HG02943 (cell line): ENCODE results near the gene MPND.

Experiments used
- ATAC-seq: cut with Tn5 transposase; IDR thresholded peaks from one replicate; pipeline ENCODE4 v1.9.1; 2021; ENCODE audit warnings: mild to moderate bottlenecking, low read depth, moderate library complexity; ENCODE audit not compliant: unreplicated experiment

MPND gene

DNA sequence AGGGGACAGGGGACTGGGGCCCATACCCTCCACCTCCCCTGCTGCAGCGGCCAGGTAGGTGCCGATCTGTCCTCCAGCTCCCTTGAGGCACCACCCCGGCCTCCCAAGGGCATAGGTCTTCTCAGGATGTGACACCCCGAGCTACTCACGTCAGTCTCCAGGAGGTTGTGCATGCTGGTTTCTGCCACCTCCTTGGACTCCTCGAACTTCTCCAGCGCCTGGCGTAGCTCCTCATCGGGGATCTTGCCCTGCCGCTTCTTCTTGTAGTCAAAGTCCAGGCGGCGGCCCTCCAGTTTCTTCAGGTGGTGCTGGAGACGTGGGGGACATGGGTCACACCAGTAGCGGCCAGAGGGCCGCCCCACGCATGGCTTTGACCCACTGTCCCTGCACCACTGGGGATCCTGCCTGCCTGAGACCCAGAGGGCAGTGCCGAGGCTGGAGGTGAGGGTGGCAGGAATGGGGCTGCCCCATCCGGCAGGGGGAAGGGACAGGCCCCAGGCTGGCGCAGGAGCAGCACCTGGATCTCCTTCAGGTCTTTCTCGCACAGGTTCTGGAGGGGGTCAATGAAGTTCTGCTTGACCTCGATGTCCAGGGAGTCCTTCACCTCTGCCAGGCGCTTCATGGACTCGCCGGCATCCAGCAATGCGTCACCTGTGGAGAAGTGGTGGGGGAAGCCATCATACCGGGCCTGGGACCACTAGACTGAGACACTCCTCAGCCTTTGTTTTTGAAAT lies 20.4 kb downstream of the MPND start:
- ATAC-seq, result no peak

DNA sequence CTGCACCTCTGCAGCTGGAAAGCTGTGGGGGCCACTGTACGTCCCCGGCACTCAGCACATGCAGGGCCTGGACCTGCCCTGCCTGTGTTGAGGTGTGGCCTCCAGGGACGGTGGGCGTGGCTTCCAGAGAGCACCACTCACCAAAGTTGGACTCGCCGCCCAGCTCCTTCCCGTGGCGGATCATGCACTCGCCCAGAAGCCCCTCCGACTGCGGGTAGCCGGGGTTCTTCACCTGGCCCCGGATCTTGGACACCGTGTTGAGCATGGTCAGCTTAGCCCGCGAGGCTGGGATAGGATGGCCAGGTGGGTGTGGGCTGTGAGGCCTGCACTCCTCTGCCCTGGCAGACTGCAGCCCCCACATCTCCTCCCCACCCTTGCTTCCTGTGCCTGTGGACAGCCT lies 22.0 kb downstream of the MPND start:
- no peak for ATAC-seq

DNA sequence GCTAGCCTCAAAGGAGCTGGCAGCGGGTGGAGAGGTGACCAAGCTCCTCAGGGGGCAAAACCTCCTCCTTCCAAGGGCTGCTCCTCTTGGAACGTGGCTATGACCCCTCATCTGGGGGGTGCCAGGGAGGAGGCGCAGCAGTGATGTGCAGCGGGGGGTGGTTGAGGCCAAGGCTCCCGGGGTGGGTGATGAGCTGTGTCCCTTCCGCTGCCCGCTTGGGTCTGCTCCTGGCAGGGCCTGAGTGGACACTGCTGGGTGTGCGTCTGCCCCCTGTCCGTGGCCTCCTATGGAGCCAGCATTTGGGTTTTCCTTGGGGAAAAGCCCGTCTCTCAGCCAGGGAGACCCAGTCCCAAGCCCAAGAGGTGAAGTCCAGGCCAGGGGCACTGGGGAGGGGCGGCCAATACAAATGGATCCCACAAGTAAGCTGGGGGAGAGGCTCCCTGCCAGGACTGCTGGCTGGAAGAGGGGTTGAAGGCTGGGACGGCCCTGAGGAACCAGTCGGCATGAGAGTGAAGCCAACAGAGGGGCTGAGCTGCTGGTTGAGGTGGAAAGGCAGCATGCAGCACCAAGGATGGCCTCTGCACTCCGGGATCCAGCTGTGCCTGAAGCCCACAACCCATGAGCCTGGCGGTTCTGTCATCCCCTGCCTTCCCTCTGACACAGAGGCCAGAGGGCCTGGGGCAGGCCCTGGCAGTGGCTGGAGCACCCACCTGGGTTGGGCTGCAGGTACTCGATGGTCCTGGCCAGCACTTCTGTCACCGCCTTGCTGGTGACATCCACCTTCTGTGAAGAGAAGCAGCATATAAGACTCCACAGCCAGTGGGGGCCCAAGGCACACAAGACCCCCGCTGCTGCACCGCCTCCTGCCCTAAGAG lies 22.7 kb downstream of the MPND start:
- ATAC-seq, result no peak

DNA sequence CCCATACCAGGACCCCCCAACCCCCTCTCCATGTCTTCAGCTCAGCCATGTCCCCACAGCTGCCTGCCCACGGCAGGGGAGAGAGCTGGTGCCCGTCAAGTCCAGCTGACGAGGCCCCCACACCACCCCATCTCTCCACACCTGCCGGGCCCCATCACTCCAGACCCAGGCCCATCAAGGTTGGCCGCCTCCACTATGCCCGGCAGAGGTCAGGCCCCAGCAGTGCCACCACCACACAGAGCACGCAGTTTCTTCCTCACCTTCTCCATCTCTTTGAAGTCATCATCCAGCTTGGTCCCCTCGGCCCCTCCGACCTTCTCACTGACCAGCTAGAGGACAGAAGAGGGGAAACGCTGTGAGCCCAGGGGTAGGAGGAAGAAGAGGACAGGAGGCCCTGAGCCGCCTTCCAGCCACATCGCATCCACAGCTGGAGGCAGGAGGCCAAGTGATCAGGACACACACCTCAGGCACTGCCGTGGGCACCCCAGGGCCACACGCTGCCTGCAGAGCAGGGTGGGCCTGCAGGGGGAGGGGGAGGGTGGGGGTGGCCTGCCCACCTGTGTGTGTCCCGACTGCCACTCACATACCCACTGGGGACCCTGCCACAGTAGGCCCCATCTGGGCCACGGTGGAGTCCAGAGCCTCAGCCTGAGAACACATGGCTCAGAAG lies 23.4 kb downstream of the MPND start:
- ATAC-seq, result no peak

DNA sequence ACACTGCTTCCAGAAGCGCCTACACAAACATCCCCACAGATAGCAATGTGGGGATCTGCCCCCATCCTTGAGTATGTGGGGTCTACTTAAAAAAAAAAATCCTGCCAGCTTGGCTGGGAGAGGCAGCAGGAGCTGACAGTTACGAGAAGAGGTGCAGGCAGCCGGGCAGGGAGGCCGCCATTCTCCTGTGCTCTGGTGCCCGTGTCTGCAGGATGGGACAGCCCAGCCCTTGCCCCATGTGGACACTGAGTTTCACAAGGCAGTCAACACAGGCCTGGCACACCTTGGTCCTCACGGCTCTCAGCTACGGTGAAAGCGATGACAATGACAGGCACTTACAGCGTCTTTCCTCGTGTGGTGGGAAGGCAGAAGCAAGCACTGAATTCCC lies 24.0 kb downstream of the MPND start:
- ATAC-seq, result no peak

DNA sequence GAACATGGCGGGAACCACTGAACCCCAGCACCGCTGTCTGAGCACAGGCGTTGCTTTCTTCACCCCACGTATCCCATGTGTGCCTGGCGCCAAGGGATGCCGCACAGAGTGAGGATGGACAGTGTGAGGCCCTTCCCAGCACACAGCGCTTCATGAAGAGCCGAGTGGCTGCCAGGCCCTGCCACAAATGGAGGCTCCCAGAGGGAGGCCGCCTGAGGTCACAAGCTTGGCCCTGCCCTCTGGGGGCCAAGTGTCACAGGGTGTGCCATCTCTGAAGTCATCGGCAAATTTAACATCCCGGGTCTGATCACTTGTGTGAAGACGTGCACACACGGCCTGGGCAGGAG lies 24.4 kb downstream of the MPND start:
- ATAC-seq, result no peak

DNA sequence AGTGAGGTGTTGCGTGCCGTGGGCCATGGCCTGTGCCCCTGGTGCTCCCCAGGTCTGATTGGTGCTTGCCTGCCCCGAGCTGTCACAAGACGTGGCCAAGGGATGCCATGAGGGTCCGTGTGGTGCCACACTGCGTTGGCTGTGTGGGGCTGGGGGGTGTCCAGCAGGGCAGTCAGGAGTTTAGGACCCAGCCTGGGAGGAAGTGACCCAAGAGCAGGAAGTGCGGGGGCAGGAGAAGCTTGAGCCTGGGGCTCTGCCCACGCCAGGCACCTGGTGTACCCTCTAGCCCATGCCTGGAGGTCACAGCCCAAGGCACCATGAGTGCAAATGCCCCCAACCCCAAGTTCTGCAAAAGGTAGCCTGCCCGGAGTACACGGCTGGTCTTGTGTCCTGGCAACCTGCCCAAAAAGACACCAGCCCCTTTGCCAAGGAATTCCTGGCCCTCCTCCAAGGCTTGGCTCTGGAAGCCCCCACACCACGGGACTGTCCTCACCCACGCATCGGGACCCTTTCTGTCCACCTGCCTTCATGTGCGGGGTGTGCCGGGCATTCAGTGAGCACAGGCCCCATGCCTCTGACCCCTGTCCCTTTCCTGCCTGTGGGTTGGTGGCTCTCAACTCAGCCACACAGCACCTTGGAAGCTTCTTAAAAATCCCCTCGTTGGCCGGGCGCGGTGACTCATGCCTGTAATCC lies 24.9 kb downstream of the MPND start:
- ATAC-seq, result no peak

DNA sequence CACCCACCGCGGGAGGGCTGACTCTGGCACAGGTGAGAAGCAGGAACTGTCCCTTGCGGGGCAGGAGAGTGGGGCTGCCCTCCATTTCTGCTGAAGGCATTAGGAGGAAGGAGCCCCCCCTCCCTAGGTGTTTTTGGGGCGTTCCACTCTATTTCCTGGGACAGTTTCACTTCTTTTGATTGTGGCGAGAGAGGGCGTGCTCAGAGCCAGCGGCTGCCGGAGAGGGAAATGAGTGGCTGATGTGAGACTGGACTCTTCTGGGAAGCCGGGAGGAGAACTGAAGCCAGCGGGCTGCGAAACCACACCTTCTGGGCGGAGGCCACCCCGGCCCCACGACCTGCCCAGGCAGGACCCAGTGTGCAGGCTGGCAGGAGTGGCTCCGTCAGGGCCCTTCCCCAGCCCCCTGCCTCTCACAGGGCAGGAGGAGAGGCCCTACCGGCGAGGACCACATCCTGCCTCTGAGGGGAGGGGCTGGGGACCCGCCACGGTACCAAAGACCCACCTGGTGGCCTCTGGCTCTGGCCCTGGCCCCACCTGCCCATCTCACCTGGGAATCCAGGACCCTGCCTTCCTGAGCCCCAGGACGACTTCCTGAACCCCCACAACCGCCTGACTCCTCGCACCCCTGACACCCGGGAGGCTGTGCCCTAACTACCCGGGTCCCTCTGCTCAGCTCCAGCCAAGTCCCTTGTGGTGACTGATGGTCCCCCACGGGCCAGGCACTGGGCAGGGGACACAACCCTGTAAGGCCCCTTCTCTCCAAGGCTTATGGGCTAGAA lies 25.9 kb downstream of the MPND start:
- peak; percentile 49 for ATAC-seq

DNA sequence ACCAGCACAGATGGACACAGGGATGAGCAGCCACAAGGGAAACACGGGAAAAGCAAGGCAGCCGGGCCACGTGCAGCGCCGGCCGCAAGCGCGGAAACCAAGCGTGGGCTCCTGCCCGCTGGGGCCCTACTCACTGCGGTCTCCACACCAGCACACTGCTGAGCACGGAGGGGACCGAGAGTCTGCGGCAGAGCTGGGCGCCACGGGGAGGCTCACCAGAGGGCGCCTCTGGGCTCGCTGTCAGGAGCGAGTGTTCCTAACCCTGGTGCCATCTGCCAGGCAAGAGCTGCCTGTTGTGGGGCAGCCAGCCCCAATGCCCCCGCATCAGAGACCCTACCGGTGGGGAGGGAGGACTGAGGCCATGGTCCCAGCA lies 26.5 kb downstream of the MPND start:
- peak; percentile 24 for ATAC-seq

DNA sequence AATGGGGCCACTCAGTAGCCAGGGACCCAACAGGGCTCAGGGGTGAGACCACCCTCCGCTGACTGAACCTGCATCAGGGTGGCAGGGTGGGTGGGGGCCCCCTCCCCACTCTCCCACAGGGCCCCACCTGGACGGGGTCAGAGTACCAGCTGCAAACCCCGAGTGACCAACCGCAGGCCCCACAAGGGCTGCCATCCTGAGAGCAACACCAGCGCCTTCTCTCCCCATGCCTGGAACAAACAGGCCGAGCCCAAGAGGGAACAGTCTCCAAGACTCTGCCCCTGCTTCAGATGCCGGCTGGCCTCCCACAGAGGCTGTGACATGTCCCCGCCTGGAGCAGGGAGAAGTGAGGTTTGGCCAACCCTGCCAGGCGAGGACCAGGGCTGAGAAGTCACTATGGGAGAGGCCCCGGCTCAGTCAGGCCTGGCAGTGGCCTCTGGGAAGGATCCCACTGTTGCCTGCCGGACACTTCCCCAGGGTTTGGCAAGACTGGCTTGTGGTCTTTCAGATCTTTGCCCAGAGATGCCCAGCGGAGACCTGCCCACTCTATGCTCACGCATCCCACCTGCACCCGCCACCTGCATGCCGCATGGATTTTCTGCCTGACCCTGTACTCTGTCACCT lies 27.2 kb downstream of the MPND start:
- ATAC-seq, result no peak

DNA sequence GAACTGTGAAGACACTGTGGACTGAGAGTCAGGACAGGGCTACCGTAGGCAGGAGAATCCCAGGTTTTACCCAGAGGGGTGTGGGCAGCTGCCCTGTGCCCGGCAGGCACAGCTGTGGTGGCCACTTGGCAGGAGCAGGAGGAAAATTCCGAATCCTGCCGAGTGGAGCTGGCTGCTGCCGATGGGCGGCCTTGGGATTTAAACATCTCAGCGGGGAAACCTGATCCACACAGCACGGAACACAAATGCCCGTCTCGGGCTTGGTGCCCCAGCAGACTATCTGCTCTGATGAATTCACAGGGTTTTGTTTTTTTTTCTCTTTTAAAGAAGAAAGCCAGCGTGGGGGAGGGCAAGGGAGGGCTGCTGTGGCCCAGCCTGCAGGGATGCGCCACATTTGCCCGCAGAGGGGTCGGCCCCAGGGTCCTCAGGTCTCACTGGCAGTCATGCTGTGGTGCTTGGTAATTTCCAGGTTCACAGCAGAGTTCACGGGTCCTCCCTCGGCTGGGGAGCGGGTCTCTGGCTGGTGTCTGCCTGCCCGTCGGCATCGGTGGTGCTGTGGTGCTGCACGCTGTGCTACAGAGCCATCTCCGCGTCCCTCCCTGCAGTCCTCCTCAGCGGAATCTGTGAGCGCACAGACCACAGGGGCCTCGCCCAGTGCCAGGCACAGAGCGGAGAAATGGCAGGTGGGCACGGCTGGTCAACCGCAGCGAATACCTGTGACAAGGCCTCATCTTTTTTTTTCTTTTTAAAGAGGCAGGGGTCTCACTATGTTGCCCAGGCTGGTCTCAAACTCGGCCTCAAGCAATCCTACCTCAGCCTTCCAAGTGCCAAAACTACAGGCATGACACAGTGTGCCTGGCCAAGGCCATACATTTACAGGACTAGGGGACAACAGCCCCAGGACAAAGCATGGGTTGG lies 28.1 kb downstream of the MPND start:
- ATAC-seq, result no peak

DNA sequence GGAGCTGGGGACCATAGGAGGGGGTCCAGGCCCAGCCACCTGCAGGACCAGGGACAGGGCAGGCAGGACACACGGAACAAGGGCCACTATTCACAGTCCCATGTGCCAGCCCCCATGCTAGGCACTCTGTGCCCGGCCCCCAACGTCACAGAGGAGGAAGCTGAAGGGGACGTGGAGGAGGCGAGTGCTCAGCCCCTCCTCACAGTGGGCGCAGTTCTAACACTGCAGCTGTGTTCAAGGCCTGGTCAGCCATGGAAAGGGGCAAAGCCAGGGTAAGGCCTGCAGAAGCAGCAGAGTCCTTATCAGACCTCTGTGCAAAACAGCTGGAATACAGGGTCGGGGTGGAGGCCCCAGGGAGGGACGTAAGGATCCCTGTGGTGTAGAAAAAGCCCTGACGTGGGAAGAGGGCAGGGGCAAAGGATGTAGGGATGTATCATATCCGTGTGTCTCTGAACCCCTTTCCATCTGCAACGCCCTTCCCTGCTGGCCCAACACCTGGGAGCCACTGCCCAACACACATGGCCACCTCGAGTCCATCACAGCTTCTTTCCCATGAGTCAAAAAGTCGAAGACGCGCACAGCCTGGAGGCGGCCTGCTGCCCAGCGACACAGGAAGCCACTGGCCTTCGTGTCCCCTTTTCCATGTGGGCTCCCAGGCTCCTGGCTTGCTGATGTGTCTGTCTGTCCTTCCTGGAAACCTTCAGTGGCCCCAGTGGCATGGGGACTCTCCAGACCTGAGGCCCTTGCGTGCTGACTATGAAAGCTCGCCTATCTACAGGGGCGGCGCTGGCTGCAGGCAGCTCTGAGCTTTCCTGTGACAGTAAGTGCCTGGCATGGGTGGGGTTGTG lies 29.0 kb downstream of the MPND start:
- no peak for ATAC-seq

DNA sequence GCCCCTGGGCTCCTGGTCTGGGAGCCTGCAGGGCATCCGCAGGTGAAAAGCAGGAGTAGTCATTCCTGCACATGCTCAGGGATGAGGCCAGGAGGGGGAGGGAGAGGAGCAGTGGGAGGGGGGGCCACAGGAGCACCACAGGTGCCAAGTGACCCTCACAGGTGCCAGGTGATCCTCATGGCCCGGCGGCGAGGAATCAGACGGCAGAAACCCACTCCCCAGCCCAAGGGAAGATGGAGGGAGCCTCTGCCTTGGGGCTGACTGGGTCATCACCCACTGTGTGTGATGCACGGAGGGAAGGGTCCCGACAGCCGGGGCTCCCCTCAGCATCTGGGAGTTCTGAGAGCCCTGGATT lies 29.6 kb downstream of the MPND start:
- no peak for ATAC-seq

DNA sequence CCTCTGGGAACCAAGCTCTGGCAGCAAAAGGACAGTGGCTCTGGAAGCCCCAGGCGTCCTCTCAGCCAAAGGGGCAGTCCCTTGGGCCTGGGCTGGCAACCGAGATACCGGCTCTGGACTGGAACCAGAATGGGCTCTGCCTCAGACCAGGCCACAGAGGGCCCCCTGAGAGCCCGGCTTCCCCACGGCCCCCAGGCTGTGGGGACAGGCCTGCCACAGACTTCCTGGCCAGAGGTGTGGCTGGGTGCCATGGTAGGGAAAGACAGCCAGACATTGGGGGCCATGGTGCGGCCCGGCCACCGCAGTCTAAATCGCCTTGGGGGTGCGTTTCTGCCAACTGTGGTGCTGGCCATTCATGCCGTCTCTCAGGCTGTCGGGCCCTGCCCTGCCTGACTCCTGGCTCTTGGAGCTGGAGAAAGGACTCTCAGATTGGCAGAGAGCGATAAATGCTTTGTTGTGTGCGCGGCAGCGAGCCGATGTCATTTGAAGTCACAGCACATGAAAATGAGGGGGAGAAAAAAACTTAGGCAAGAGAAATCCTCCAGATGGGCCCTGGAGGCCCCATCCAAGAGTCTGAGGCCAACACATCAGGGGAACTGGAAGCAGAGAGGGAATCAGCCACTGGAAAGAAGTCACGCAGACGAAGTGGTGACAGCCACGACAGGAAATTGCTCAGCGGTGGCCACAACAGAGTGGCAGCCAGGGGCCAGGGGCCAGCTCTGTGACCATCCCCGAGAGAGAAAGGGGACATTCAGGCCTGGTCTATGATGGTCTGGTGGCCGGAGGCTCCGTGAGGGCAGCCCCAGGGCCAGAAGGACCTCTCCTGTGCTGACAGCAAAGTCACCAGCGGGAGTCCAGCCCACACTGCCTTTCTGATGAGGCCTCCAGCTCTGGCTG lies 30.5 kb downstream of the MPND start:
- ATAC-seq, result no peak

DNA sequence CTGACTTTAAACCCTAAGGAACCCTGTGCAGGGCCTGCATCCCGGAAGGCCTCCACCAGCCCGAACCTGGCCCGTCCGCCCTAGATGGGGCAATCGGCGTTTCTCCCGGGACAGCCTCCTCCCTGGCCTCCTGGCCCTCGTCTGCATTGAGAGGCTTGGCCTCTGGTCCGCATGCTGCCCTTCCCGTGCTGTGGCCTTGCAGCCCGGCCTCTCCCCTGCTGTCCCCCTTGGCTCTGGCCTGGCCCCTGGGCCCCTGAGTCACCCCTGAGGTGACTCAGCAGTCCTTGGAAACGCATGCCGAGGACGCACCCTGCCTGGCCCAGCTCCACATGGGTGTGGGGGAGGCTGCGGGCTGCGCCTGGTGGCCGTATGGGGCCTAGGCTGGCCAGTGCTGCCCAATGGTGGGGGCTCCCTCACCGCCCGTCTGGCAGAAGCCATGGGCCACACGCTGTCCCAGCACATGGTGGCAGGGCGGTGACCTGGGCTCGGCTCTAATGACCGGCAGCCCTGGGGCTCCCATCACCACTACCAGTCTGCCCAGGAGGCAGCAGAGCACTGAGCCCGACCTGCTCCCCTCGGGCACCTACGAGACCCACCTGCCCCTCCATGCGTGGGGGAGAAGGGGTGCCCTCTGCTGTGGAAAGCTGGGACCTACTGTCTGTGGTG lies 31.3 kb downstream of the MPND start:
- ATAC-seq, result no peak
